Inferior parietal cortex (tissue), 1 donor: ENCODE measurements around the gene DNPH1.

ENCODE experiments used
- DNase-seq: peaks from one replicate; pipeline ENCODE4 v3.0.0-alpha.2; 2016; ENCODE audit errors: extremely low spot score

The DNPH1 gene

DNA sequence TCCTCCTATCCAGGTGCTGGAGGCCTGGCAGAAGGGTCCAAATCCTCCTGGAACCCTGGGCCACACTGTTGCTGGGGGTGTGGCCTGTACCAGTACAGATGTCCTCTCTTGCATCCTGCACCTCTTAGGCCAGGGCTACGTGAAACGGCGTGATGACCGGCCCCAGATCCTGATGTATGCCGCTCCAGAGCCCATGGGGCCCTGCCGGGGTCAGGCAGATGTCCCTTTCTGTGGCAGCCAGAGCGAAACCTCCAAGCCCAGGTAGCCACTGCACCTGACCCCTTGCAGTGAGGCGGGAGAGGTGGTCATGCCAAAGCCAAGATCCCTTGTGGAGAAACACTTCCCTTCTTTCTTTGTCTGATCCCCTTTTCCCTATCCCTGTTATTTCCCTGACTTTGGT is 14.2 kb downstream of the DNPH1 start:
- no peak for DNase-seq

DNA sequence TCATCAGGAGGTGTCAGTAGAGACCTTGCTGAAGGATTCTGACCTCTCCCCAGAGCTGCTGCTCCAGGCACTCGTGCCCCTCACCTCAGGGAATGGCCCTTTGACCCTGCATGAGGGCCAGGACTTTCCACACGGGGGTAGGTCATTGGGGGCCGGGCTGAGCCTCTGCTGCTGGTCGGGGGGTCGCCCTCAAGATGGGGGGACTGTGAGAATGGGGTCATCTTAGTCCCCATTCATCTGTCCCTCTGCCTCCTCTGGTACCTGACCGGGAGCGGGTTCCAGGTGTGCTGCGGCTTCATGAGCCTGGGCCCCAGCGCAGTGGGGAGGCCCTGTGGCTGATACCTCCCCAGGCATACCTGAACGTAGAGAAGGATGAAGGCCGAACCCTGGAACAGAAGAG is 15.8 kb downstream of the DNPH1 start:
- no peak for DNase-seq

DNA sequence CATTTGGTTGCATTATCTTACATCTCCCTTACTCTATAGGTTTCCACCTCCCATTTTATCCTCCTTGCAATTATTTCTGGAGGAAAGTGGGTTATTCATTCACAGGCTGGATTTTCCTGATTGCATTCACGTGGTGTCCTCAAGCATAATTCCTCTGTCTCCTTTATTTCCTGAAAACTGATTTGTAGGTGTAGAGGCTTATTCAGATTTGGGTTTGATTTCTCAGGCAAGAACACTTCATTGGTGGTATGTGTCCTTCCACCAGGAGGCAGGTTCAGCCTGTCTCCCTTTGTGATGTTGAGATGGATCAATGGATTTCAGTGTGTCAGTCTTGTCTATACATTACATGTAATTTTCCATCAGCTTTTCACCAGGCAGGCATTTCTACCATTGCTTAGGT is 17.3 kb downstream of the DNPH1 start:
- DNase-seq, result no peak

DNA sequence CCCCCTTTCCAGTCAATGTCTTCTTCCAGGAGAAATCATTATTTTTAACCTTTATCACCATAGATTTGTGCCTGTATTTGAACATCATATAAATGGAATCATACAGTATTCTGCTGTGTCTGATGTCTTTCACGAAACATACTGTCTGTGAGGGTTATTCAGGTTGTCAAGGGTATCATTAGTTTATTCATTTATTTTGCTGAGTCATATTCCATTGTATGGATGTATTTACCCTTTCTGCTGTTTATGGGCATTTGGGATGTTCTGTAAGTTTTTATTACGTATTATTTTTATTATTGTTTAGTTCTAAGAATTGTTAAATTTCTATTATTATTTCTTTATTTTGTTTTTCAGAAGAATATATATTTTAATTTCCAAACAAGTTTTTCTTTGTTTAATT is 22.0 kb downstream of the DNPH1 start:
- no peak for DNase-seq

DNA sequence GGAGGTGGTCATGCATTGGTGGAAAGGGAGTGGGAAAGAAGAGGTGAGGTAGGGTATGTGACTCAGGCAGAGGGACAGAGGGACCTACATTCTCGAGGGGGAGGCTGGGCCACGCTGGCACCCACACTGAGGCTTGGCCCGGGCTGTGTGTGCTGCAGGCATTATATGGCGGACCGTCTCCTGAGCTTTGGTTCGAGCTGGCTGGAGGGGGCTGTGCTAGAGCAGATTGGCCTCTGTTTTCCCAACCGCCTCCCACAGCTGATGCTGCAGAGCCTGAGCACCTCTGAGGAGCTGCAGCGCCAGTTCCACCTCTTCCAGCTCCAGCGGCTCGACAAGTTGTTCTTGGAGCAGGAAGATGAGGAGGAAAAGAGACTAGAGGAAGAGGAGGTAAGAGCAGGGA is 23.4 kb downstream of the DNPH1 start:
- no peak for DNase-seq

DNA sequence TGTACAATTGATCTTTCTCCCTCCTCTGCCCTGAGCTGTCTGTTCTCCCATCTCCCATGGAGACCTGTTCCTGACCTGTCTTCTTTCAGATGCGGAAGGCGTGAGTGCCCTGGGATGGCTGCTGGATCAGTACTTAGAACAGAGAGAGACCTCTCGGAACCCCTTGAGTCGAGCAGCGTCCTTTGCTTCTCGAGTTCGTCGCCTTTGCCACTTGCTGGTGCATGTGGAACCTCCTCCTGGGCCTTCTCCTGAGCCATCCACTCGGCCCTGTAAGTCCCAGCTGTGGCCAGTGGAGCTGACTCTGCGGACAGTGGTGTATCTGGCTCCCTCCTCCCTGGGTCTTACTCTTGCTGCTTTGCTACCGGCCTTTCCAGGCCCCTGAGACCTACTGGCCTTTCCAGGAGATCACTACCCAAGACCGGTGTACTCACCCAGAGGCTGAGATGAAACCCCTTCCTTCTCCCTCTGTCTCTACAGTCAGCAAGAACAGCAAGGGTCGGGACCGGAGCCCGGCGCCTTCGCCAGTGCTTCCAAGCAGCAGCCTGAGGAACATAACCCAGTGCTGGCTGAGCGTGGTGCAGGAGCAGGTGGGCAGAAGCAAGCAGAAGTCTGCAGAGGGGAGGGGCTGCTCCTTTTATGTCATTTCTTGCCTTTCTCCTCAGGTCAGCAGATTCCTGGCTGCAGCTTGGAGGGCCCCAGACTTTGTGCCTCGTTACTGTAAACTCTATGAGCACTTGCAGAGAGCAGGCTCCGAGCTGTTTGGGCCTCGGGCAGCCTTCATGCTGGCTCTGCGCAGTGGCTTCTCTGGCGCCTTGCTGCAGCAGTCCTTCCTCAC is 24.8 kb downstream of the DNPH1 start:
- no peak for DNase-seq

DNA sequence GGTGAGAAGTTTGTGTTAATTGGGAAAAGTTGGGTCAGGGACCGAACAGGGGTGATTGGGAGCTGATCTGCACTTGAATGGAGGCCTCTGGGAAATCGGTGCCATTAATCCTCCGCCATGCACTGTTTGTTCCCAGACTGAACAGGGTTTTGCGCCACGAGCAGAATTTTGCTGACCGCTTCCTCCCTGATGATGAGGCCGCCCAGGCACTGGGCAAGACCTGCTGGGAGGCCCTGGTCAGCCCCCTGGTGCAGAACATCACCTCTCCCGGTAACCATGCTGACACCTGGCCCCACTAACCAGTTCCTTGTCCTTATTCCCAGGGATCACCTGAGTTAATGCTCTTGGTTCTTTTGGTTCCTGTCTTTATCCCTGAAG is 25.6 kb downstream of the DNPH1 start:
- DNase-seq, result no peak

DNA sequence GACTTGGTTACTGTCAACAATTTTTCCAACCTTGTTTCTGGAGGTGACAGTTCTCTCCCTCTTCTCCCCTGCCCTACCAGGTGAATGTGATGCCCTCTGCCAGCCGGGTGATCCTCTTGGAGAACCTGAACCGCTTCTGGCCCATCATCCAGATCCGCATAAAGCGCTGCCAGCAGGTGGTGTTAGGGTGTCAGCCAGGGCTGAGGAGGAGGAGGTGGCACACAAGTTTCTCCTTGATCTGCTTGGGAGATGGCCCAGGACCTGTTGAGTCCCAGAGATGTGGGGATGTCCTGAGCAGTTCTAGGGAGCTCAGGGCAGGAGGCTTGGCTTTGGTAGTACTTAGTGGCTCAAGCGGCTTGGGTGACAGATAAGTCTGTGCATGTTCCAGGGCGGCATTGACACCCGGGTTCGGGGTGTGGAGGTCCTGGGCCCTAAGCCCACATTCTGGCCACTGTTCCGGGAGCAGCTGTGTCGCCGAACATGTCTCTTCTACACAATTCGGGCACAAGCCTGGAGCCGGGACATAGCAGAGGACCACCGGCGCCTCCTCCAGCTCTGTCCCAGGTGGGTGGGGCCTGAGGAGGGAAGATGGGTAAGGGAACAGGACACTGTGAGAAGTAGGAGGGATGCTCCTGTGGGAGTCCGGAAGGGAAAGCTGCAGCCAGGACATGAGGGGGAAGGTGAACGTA is 26.1 kb downstream of the DNPH1 start:
- no peak for DNase-seq

DNA sequence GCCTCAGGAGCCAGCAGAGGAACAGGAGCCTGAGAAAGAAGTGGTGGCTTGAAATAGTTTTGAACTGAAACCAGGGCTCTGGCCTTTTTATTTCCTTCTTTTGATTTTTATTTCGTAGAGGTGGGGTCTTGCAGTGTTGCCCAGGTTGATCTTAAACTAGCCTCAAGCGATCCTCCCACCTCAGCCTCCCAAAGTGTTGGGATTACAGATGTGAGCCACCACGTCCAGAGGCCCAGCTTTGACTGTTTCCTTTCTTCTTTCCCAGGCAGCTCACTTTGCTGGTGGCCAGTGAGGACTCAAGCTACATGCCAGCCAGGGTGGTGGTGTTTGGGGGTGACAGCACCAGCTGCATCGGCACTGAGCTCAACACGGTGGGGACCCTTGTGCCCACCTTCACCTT is 26.8 kb downstream of the DNPH1 start:
- DNase-seq, result no peak

DNA sequence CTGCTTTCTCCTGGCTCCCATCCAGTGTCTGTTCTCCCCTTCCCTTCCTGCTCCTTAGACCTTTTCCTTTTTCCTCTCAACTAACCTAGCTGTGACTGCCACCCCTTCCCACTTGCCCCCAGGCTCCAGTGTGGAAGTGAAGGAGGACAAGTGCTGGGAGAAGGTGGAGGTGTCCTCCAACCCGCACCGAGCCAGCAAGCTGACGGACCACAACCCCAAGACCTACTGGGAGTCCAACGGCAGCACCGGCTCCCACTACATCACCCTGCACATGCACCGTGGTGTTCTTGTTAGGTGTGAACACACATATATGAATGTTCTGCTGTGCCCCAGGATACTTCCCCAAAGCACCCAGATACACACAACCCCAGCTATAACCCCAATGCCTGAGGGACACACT is 28.7 kb downstream of the DNPH1 start:
- DNase-seq, result no peak

DNA sequence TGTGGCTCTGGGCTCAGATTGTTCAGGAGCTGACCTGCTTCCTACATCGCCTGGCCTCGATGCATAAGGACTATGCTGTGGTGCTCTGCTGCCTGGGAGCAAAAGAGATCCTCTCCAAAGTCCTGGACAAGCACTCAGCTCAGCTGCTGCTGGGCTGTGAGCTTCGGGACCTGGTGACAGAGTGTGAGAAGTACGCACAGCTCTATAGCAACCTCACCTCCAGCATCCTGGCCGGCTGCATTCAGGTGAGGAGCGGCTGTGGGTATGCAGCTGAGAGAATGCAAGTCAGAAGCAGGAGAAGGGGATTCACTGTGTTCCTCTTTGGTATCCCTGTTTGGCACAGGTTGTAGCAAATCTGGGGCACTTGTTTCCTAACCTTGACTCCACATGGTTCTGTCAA is 29.4 kb downstream of the DNPH1 start:
- DNase-seq, result no peak

DNA sequence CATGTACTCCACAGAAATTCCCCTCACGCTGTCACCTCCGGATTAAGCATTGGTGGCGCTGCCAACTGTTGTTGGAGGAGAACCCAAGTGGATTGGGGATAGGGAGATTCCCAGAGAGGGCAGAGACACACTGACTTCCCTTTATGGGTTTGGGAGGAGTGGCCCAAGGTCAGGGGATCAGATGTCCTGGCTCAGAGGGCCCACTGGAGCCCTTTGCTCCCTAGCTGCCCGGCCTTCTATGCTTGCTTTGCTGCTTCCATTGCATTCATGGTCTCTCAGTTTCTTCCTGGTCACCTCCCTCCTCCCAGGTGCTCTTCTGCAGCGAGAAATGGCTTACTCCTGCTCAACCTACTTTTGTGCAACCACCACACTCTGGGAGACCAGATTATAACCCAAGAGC is 32.9 kb downstream of the DNPH1 start:
- DNase-seq, result no peak

DNA sequence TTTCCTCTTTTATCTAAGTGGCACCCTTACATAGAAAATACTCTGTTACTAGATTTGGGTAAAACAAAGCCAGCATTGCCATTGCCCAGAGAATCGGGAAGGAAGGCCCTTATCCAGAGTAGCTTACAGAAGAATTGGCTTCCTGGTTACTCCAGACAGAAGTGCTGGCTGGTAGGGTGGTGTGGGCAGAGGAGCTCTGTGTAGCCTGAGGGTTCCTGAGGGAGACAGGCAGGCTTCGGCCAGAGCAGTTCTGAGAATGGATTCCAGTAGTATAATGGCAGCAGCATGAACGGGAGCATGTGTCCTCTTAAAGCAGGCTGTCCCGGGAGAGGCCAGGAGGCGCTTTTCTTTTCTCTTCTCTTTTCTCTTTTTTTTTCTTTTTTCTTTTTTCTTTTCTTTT is 35.4 kb downstream of the DNPH1 start:
- no peak for DNase-seq

DNA sequence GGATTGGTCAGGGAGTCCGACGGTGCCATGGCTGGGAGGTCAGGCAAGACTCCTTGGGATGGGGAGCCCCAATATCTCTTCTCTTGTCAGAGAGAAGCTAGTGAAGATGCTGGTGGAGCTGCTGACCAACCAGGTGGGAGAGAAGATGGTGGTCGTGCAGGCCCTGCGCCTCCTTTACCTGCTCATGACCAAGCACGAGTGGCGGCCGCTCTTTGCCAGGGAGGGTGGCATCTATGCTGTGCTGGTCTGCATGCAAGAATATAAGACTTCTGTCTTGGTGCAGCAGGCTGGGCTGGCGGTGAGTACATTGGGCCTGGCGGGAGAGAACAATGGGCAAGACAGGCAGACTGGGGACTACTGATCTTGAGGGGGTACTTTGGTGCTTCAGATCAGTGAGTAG is 36.4 kb downstream of the DNPH1 start:
- no peak for DNase-seq

DNA sequence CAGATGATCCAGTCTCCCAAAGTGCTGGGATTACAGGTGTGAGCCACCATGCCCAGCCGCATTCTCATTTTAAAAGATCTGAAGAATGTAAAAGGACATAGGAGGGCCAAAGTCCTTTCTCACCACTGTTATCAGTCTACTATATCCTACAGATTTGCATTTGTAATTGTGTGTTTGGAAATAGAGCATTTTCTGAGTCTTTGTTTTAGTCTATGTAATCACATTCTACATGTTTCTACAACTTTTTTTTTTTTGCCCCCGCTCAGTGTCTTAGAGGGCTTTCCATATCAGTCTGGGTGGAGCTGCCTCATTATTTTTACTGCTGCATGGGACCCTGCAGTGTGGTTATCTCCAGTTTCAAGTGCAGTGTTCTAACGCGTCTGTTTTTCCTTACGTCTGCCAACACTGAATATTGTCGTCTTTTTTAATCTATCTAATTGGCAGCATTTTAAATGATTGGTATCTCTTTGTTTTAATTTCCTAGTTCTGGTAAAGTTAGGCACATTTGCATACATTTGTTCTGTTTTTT is 39.4 kb downstream of the DNPH1 start:
- DNase-seq, result no peak

DNA sequence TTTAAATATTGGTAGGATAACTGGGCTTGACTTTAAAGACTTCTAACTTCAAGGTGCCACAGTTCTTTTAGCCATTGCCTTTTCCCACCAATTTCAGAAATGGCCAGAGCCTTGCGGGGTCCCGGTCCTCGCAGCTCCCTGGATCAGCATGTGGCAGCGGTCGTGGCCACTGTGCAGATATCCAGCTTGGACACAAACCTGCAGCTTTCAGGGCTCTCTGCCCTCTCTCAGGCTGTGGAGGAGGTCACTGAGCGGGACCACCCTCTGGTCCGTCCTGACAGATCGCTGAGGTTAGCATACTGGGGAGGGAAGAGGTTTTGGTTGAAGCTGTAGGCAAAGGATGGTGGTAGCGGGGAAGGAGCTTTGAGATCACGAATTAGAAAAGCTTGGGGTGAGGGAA is 40.9 kb downstream of the DNPH1 start:
- DNase-seq, result no peak

DNA sequence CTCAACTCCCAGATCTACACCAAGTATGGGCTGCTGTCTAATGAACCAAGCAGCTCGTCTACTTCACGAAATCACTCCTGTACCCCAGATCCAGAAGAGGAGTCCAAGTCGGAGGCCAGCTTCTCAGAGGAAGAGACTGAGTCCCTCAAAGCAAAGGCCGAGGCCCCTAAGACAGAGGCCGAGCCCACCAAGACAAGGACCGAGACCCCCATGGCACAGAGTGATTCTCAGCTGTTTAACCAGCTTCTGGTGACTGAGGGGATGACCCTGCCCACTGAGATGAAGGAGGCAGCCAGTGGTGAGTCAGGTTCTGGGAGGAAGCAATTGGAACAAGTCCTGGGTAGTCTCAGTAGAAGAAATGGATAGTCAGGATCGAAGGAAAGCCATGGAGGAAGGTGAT is 41.5 kb downstream of the DNPH1 start:
- DNase-seq, result no peak

DNA sequence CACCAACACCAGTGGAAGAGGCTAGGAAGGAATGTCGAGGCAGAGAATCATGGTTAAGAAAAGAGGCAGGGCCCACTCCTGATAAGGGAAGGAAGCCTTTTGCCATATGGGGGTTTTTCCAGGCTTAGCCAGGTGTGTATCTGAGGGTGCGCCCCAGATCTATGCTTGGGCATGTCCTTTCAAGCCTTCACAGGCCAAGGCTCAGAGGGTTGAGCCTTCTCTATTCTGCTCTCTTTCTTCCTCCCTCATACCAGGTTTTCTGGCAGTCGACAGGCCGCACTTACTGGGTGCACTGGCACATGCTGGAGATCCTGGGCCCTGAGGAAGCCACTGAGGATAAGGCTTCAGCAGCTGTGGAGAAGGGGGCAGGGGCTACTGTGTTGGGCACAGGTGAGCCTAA is 42.6 kb downstream of the DNPH1 start:
- no peak for DNase-seq

DNA sequence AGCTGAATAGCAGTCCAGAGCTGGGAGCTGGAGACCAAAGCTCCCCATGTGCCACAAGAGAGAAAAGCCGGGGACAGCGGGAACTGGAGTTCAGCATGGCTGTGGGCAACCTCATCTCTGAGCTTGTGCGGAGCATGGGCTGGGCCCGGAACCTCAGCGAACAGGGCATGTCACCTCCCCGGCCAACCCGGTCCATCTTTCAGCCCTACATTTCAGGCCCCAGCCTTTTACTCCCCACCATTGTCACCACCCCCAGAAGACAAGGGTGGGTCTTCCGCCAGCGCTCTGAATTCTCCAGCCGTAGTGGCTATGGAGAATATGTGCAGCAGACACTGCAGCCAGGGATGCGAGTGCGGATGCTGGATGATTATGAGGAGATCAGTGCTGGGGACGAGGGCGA is 43.3 kb downstream of the DNPH1 start:
- DNase-seq, result no peak

DNA sequence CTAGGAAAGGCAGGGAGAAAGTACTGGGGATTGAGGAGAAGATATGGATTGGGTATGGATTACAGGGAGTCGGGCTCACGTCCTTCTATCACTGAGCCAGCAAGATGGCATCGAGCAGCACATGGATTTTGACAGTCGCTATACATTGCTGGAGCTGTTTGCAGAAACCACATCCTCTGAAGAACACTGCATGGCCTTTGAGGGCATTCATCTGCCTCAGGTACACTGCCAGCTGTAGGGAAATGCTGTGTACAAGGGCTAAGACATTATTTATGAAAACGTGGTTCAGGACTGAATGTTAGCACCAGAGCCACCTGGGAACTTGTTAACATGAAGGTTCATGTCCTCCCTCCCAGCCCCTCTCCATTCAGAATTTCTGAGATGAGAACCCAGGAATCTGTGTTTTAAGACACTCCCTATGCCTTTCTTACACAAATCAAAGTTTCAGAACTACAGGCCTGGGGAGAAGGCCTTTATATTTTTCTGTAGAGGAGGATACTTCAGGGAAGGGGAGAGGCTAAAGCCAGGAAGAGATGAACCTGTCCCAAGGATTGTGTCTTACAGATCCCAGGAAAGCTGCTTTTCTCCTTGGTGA is 43.8 kb downstream of the DNPH1 start:
- DNase-seq, result no peak

DNA sequence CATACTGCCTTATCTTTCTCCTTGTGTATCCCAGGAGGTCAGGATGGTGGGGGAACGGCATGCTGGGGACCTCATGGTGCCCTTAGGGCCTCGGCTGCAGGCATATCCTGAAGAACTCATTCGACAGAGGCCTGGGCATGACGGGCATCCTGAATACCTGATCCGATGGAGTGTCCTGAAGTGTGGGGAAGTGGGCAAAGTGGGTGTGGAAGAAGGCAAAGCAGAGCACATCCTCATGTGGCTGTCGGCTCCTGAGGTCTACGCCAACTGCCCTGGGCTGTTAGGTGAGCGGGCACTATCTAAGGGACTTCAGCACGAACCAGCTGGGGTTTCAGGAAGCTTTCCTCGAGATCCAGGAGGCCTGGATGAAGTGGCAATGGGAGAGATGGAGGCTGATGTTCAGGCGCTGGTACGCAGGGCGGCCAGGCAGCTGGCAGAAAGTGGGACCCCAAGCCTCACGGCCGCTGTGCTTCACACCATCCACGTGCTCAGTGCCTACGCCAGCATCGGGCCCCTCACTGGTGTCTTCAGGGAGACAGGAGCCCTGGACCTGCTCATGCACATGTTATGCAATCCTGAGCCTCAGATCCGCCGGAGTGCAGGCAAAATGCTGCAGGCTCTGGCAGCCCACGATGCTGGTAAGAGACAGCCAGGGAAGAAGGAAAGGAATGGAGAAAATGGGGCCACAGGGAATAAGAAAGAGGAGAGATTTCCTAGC is 44.9 kb downstream of the DNPH1 start:
- DNase-seq, result no peak

DNA sequence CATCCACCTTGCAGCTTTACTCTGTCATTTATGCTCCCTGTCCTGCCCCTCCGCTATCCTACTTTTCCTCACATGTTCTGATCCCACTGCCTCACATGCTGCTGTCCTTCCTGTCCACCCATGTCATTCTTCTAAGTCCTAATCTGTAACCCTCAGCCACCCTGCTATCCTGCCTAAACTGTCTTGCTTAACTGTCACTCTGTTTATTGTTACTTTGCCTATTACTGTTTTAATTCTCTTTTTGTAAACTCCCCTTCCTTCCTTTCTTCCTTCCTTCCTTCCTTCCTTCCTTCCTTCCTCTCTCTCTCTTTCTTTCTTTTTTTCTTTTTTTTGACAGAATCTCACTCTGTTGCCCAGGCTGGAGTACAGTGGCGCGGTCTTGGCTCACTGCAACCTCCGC is 45.8 kb downstream of the DNPH1 start:
- no peak for DNase-seq
